Measurements from ENCODE around the gene C16orf46. TPM values are rescaled to one million over a fixed set of nuclear protein-coding genes. Genes with fewer than 3 reads are reported as not detected.

C16orf46 gene
- total and polyA plus RNA-seq, 9 of the 15 experiments (the other 6 are each of a cell fraction or from before 2014, with no cell fraction given) = 0.10 to 0.98 (median 0.41) TPM; not detected in 1

DNA sequence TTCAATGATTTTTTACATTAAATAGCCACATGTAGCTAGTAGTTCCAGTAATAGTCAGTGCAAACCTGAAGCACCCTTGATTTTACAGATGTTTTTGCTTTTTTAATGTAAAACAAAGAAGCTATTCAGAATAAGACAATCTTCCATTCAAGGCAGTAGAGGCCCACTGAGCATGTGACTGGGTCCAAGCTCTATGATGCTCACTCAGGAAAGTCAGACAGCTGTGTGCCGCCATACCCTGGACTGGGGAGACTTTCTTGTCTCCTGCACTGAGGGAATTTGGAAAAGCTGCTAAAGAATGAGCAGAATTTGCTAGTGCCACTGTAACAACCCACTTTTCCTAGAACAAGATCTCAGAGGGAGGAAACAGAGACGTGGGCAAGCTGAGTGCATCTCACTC, 58.5 kb downstream of the C16orf46 start:
- Histone ChIP-seq H3K36me3 (ENCODE audit: control insufficient read depth, insufficient read depth, low read length) (peaks cover 96% of the 10 kb centered on the region), H3K27ac (ENCODE audit: extremely low read depth, low read depth, low read length) (no peak overlapping the region), H3K9me1 (ENCODE audit: control insufficient read depth, insufficient read depth, low read length) (no peaks in the 10 kb centered on the region), H3K9ac (ENCODE audit: insufficient read depth in 1 of 2, low read depth in 2 of 2, low read length in 2 of 2) (no peak overlapping the region), H3K9me3 (replicated peaks; ENCODE audit: control insufficient read depth, insufficient read depth, low read depth, low read length) (no peaks in the 10 kb centered on the region), H3K4me3 (no peak overlapping the region), H3K4me2 (ENCODE audit: insufficient read depth, low read length) (no peak overlapping the region), H4K20me1 (replicated peaks; ENCODE audit: control insufficient read depth, insufficient read depth, low read length) (no peaks in the 10 kb centered on the region), H3K79me2 (ENCODE audit: control insufficient read depth, insufficient read depth, low read length) (no peaks in the 10 kb centered on the region), H3K27me3 (ENCODE audit: control insufficient read depth in 2 of 2, insufficient read depth in 2 of 2, low read length in 2 of 2) (no peaks in the 10 kb centered on the region), H2AFZ (ENCODE audit: low read depth, low read length) (no peak overlapping the region), H3K4me1 (replicated peaks in 1 of 2; ENCODE audit: control insufficient read depth in 2 of 2, insufficient read depth in 2 of 2, low read length in 2 of 2) (no peaks in the 10 kb centered on the region)
- no peak for DNase-seq (ENCODE audit: extremely low read depth in 1 of 4, low spot score in 3 of 4)
- no TSS peak for BruUV-seq (replicated peaks)
- ChIA-PET CTCF (ENCODE audit: low intra/inter-chr PET ratio) (no interaction called here), POLR2A (interaction anchor here (0.6 to 6.6 kb wide), 4 partner anchors 10 to 79 kb away, joined by 3 to 47 read pairs (median 6); partner anchors contain the start of genes CENPN and CMC2)
- in situ Hi-C loops (cut with MboI) = loop anchor here (25.0 kb wide), 1 partner anchor 719 kb away; no protein-coding TSS in a partner anchor
- WGBS (ENCODE audit: insufficient coverage, low coverage, missing lambda C conversion rate) = 91% methylated on average over 2 of the region's 2 CpGs
- intact Hi-C loops (cut with micrococcal nuclease) = no loop called here
- no peak for ATAC-seq
- no peak for FAIRE-seq
- no peak for TF ChIP-seq CREBBP (IDR thresholded peaks at IDR 0.05; ENCODE audit: low read depth, low read length)
- no peak for TF ChIP-seq BRD4 (IDR thresholded peaks at IDR 0.05)
- TF ChIP-seq SIN3A (IDR thresholded peaks at IDR 0.05; ENCODE audit: borderline replicate concordance in 2 of 2, control insufficient read depth in 1 of 2, low read depth in 2 of 2, low read length in 2 of 2) = no peak
- no peak for TF ChIP-seq ZFP30 (CRISPR knock-in tag; IDR thresholded peaks at IDR 0.05; ENCODE audit: borderline replicate concordance)
- TF ChIP-seq ERF (CRISPR knock-in tag; IDR thresholded peaks at IDR 0.05) = no peak
- TF ChIP-seq ZNF75A (CRISPR knock-in tag; IDR thresholded peaks at IDR 0.05) = no peak
- no peak for TF ChIP-seq HDAC1 (IDR thresholded peaks at IDR 0.05)
- TF ChIP-seq, protein P1, sequence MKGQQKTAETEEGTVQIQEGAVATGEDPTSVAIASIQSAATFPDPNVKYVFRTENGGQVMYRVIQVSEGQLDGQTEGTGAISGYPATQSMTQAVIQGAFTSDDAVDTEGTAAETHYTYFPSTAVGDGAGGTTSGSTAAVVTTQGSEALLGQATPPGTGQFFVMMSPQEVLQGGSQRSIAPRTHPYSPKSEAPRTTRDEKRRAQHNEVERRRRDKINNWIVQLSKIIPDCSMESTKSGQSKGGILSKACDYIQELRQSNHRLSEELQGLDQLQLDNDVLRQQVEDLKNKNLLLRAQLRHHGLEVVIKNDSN (CRISPR knock-in tag; IDR thresholded peaks at IDR 0.05) = no peak
- no peak for TF ChIP-seq SMAD1 (IDR thresholded peaks at IDR 0.05; ENCODE audit: low read depth, low read length, partially characterized antibody)
- TF ChIP-seq ZNF354B (CRISPR knock-in tag; IDR thresholded peaks at IDR 0.05) = no peak
- no peak for TF ChIP-seq EP300 (IDR thresholded peaks at IDR 0.05; ENCODE audit: low read length)
